ENCODE data around the gene PRRC2C.
"Not testable (repeated sequence)": the region's sequence is repeated elsewhere in the genome, so short reads cannot be mapped to it uniquely, and the experiment has no call there.

PRRC2C gene

DNA sequence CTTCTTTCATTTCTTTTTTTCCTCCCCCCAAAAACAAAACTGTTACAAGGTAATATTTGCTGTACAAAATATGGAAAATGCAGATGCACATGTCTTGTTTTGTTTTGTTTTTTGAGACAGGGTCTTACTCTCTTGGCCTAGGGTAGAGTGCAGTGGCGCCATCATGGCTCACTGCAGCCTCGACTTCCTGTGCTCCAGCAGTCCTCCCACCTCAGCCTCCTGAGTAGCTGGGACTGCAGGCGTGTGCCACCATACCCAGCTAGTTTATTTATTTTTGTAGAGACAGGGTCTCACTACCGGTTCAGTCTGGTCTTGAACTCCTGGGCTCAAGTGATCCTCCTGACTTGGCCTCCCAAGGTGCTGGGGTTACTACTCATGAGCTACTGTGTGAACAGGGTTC, 15.5 kb downstream of the PRRC2C start:
- DNase-seq: no peak

DNA sequence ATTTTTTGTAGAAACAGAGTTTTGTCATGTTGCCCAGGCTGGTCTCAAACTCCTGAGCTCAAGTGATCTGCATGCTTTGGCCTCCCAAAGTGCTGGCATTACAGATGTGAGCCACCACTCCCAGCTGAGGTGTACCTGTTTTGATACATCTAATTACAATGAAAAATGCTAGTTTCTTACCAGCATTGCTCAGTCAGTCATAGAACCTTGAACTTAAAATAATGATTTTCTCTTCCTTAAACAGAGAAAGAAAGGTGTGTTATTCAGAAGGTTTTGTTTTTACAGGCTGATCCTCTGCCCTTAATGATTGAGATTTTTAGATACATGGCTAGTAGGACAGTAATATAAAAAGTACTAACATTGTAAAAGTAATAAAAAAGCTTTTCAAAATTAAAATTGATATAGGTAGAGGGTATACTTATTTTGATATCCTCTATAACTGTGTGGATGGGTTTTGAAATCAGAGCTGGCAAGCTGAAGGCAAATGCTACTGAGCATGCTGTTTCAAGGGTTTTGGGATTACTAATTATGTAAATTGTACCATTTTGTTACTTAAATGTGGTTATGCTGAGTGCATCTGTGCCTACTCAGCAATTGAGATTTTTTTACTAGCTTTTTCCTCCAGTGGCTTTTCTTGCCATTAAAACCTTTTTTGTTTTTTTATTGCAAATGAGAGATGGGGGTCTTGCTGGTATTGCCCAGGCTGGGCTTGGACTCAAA, 16.1 kb downstream of the PRRC2C start:
- no peak for DNase-seq

DNA sequence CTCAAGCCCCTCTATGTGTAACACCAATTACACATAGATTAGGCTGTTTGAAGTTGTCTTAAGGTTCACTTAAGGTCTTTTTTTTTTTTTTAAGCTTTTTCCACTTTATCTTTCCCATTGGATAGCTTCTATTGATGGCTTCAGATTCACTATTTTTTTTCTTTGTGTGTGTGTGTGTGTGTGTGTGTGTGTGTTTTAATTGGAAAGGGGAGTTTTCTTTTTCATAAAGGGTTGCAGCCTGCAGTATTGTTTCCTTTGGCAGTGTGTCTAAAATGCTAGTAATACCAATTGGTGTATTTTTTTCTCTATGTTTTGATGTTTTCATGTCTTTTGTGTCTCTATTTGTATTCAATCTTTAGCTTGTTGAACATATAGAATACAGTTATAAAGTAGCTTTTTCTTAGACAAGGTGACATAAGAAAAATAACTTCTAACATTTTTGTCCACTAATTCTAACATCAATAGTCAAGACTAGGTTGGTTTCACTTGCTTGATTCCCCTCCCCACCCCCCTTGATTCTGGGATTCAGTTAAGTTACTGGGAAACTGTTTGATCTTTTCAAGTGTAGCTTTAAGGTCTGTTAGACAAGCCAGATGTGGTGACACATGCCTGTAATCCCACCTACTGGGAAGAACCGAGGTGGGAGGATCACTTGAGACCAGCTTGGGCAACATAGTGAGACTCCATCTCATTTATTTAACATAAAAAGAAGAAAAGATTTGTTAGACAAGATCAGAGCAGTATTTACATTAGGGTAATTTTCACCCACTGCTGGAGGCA, 21.4 kb downstream of the PRRC2C start:
- no peak for DNase-seq

DNA sequence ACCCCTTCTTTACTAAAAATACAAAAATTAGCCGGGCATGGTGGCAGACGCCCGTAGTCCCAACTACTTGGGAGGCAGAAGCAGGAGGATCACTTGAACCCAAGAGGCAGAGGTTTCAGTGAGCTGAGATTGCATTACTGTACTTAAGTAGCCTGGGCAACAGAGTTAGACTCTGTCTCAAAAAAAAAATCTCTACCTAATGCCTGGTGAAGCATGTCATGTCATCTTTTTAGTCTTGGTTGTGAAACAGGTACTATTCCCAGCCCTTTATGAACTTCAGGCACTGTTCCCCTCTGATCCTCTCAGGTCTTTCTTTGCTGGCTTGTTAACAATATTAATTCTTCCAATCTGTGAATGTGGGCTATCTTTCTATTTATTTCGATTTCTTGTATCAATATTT, 22.1 kb downstream of the PRRC2C start:
- DNase-seq: no peak

DNA sequence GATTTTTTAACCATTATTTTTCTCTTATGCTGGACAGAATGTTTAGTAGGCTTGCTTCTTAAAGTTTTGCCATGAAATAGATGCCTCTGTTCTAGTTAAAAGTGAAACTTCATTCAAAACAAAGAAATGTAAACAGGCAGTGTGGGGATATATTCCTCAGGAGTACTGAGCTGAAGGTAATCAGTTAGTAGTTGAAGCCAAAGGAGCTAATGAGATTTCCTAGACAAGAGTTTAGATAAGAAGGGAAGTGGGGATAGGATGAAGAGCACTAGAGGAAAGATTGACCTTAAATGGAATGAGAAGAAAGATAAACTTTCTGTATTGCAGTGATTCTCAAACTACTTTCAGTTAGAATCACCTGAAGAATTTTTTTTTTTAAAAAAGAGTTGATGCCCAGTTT, 23.9 kb downstream of the PRRC2C start:
- DNase-seq: no peak

DNA sequence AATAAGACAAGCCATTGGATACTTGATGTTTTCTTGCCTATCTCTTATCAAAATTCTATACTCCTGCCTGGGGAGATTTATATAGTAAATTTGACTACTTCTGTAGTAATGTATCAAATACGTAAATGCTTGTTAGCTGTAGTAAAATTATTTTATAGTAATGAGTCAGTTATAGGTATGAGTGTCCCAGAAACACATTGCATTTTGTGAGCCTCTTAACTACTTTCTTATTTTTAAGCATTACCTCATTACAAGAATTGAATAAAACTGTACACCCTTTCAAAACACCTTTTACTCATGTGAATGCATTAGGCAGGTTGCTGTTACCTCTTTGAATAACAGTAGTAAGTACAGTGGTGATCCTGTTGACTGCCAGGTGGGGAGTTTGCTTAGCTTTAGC, 28.4 kb downstream of the PRRC2C start:
- no peak for DNase-seq

DNA sequence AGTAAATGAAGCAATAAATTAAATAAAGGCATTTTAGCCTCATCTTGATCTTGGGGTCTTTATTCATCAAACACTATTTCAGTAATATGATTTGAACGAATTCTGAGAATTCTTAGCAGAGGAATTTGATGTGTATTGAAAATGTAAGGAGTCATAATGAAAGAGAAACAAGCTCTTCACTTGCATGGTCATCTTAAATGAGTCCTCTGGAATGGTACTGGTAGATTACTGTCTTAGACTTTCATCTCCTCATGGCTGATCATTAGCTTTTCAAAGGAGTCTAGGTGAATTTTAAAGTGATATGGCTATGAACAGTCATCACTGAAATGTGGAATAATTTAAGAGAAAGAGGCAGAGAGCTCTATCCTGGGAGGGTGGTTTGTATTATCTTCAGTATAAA, 30.0 kb downstream of the PRRC2C start:
- DNase-seq: no peak

DNA sequence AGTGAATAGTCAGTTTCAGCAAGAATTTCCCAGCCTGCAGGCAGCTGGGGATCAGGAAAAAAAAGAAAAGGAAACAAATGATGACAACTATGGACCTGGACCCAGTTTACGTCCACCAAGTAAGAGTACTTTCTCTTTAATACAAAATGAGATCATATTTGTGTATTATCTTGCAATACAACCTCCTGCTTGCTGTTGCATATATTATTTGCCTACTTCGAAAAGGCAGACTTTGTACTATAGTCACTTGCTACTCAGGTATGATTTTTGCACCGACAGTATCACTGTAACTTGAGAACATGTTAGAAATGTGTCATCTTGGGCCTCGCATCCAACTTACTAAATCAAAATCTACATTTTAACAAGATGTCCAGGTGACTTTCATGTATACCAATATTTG, 30.4 kb downstream of the PRRC2C start:
- no peak for DNase-seq

DNA sequence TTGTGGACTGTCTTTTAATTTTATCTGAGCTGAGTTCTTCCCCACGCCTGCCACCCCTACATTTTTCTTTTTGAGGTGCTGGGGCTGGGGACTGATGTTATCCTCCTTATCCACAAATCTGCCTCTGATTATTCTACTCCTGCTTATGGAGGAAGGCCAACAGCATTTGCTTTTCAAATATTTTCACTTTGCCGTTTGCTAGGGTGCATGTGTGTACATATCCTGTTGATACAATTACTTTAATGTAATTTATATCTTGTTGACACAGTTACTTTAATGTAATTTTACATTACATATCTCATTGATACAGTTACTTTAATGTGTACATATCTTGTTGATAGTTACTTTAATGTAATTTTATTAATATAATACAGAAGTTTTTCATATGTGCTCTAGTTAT, 36.2 kb downstream of the PRRC2C start:
- no peak for DNase-seq

DNA sequence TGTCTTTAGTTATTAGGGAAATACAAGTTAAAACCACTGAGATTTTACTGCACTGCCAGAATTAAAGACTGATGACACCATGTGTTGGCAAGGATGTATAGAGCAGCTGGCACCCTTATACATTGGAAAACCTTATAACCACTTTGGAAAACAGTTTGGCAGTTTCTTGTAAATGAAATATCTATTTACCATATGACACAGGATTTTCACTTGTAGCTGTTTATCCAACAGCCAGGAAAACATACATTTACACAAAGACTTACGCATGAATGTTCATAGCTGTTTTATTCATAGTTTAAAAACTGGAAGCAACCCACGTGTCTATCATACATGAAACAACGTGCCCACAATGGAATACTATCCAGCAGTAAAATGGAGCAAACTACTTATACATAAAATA, 45.3 kb downstream of the PRRC2C start:
- DNase-seq: no peak

DNA sequence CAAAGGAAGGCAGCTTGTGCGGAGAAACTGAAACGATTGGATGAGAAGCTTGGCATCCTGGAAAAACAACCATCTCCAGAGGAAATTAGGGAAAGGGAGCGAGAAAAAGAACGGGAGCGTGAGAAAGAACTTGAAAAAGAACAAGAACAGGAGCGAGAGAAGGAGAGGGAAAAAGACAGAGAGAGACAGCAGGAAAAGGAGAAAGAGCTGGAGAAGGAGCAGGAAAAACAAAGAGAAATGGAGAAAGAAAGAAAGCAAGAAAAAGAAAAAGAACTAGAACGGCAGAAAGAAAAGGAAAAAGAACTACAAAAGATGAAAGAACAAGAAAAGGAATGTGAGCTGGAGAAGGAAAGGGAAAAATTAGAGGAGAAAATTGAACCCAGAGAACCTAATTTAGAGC, 47.2 kb downstream of the PRRC2C start:
- DNase-seq: no peak

DNA sequence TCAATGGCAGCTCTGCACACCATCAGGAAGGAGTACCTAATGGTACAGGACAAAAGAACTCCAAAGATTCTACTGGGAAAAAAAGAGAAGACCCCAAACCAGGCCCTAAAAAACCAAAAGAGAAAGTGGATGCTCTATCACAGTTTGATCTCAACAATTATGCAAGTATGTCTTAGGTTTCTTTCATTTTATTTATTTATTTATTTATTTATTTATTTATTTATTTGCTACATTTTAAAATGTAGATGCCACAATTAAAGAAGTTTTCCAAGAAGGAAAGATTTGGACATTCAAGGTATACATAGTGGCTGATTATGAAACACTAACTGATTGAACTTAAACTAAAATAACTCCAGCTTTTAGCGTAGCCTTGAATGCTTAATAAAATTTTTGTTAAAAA, 60.2 kb downstream of the PRRC2C start:
- DNase-seq: no peak

DNA sequence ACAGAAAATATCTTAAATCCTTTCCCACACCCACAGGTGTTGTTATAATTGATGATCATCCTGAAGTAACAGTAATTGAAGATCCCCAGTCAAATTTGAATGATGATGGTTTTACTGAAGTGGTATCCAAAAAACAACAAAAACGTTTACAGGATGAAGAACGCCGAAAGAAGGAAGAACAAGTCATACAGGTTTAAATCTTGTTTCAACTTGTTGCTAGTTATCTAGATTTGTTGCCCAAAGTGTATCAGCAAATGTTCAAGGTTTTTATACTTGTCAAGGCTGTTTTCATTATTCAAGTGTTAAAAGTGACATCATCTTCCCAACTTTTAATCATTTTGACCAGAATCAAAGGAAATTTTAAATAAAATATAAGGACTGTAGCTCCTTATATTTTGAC, 64.7 kb downstream of the PRRC2C start:
- DNase-seq: no peak

DNA sequence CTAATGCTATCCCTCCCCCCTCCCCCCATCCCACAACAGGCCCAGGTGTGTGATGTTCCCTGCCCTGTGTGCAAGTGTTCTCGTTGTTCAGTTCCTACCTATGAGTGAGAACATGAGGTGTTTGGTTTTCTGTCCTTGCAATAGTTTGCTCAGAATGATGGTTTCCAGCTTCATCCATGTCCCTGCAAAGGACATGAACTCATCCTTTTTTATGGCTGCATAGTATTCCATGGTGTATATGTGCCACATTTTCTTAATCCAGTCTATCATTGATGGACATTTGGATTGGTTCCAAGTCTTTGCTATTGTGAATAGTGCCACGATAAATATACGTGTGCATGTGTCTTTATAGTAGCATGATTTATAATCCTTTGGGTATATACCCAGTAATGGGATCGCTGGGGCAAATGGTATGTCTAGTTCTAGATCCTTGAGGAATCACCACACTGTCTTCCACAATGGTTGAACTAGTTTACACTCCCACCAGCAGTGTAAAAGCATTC, 65.3 kb downstream of the PRRC2C start:
- not testable (repeated sequence) for DNase-seq

DNA sequence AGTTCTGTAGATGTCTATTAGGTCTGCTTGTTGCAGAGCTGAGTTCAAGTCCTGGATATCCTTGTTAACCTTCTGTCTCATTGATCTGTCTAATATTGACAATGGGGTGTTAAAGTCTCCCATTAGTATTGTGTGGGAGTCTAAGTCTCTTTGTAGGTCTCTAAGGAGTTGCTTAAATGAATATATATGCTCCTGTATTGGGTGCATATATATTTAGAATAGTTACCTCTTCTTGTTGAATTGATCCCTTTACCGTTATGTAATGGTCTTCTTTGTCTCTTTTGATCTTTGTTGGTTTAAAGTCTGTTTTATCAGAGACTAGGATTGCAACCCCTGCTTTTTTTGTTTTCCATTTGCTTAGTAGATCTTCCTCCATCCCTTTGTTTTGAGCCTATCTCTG, 68.6 kb downstream of the PRRC2C start:
- DNase-seq: not testable (repeated sequence)

DNA sequence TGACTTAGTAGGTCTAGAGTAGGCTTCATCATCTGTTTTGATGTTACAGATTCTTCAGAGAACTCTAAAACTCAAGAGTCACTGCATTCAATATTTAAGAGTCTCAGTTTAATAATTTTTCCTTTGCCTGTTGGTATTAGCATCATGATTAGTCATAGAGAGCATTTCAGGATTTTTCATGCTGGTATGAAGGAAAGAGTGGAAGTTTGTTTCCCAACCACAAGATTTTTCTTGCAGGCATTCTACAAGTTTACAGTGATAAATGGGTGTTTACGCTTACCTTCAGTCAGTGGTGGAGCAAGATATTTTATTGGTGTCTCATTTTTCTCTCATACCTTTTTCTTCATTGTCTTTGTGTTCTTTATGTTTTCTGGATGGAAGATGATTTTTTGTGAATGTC, 78.3 kb downstream of the PRRC2C start:
- no peak for DNase-seq

DNA sequence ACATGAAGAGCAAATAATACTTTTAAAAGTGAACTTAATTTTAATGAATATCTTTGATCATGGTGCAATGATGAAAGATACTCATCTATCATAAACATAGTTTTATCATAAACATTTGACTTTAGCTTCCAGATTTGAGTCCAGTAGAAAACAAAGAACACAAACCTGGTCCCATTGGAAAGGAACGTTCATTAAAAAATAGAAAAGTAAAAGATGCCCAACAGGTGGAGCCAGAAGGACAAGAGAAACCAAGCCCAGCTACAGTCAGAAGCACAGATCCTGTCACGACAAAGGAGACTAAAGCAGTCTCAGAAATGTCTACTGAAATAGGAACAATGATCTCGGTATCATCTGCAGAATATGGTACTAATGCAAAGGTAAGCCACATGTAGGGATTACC, 81.1 kb downstream of the PRRC2C start:
- no peak for DNase-seq

DNA sequence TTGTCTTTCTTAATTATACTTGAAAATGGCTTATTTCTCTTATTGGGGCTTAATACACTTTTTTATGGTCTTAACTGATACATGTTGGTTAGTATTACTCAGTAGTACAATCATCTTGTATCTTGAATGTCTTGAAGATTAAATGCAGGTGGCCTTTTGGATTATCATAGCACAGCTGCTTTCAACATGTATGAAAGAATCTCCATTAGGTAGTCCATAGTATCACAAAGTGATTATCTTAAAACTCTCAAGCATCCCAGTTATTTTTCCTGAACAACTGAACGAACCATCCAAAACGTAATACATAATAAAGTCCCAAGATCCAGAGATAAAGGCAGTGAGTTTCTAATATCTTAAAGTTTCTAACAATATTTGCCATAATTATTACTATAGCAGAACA, 85.0 kb downstream of the PRRC2C start:
- DNase-seq: no peak

DNA sequence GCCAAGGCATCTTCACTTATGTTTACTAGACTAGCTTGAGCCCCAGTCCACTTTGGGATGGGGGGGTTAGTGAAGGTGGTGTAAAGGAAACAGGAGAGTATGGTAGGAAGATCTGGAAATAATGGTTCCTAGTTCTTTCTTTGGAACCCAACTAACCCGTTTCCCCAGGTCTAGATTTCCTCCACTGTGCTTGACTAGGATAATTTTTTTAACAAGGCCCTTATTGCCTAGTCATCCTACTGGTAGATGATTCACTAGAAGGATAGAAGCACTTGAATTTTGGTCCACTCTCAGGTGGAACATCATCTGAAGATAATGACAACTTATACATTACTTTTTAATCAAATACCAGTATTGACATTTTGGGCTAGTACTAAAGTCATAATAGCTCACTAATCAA, 90.8 kb downstream of the PRRC2C start:
- no peak for DNase-seq

DNA sequence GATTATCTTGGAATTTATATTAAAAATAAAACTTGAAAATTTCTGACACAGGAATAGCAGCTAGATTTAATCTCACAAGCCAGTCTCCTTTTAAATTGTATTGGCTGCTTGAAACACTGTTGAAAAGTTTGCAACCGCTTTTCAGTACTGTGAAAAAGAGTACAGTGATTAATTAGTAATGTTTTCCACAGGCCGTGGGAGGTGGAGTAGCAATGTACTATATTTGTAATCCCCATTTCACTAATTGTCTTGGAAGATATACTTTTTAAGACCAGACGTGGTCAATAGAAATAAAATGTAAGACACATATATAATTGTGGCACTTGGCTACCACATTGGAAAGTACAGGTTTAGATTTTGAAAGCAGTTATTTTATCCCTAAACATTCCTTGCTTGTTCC, 95.9 kb downstream of the PRRC2C start:
- no peak for DNase-seq

DNA sequence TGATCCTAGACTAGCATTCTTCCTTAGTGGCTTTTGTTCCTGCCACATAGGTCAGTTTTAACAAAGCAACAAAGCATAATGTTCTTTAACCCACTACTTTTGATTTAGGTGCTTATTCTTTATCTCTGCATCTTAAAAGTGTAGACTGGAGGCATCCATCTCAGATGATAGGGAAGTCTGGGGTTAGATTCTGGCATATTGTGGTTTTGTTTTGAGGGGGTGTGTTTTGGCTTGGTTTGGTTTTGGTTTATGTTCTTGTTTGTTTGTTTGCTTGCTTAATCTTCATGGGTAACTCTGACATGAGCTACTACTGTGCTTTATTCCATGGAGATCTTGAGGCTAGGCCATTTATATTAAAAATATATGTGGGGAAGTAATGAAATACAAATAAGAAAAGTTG, 96.4 kb downstream of the PRRC2C start:
- DNase-seq: no peak

DNA sequence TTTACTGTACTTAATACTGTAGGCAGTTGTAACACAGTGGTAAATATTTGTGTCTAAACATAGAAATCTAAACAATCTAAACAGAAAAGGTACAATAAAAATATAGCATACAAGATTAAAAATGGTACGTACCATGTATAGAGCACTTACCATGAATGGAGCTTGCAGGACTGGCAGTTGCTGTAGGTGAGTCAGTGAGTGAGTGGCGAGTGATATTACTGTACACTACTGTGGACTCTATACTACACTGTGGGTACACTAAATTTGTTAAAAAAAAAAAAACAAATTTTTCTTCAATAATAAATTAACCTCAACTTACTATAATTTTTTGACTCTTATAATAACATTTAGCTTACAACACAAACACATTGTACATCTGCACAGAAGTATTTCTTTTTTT, 97.3 kb downstream of the PRRC2C start:
- no peak for DNase-seq

DNA sequence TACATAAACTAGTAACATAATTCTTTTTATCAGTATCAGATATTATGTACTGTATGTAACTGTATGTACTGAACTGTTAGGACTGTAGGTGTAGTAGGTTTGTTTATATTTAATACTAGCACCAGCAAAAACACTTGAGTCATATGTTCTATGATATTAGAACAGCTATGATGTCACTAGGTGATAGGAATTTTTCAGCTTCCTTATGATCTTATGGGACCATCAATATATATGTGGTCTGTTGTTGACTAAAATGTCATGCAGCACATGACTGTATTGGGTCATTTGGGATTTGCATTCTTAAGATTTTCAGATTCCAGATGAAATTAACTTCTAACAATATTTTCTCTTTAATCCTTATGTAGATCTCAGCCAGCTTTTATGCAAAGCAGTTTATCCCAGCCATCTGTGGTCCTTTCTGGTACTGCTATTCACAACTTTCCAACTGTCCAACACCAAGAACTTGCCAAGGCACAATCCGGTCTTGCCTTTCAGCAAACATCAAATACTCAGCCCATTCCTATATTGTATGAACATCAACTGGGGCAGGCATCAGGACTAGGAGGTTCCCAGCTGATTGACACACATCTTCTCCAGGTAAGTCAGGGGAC, 98.4 kb downstream of the PRRC2C start:
- DNase-seq: no peak

DNA sequence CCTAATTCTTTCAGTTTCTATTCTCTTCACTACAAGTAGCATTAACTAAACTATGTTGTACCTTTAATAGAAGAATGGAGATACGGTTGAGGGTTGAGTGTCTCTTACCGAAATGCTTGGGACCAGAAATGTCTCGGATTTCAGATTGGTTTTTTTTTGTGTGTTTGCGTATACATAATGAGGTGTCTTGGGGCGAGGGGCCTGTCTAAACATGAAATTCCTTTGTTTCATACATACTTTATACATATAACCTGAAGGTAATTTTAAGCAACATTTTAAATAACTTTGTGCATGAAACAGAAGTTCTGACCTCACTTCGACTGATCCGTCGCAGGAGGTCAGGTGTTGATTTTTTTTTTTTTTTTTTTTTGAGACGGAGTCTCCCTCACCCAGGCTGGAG, 100.4 kb downstream of the PRRC2C start:
- no peak for DNase-seq

All from CD4-positive, alpha-beta T cell treated with Interleukin-6 for 4 hours (primary cell).